Measurements from ENCODE around the gene RAB37.

RAB37 gene

DNA sequence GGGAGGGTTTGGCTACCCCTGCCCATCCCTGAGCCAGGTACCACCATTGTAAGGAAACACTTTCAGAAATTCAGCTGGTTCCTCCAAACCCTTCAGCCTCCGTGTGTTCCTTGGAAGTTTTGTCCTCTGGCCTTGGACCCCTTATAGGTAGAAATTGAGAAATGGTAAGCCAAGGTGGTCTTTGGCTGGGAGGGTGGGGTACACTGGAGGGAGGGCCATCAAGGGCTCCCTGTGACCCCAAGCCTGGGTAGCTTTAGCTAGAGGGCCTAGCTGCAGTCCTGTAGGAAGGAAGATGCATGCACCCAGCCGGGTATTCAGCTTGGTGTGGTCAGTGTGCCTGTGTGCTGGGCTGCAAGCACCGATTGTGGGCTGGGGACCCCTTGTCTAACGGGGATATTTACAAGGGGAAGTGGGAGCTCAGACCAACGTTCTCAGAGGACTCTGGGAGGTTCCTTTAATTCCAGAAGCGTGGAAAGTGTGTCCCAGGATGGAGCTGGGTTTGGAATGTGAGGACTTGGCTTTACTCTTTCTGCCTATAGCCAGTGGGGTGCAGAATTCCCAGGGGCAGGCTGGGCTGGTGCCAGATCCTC is 32.3 kb downstream of the RAB37 start:
- H3K27ac ChIP-seq: no peak overlapping the region
- no peak overlapping the region for H3K4me3 ChIP-seq (ENCODE audit: low read depth, low read length)
- TF ChIP-seq, protein P1, sequence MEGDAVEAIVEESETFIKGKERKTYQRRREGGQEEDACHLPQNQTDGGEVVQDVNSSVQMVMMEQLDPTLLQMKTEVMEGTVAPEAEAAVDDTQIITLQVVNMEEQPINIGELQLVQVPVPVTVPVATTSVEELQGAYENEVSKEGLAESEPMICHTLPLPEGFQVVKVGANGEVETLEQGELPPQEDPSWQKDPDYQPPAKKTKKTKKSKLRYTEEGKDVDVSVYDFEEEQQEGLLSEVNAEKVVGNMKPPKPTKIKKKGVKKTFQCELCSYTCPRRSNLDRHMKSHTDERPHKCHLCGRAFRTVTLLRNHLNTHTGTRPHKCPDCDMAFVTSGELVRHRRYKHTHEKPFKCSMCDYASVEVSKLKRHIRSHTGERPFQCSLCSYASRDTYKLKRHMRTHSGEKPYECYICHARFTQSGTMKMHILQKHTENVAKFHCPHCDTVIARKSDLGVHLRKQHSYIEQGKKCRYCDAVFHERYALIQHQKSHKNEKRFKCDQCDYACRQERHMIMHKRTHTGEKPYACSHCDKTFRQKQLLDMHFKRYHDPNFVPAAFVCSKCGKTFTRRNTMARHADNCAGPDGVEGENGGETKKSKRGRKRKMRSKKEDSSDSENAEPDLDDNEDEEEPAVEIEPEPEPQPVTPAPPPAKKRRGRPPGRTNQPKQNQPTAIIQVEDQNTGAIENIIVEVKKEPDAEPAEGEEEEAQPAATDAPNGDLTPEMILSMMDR (IDR thresholded peaks at IDR 0.05; ENCODE audit: low read depth, low read length, missing control alignments): no peak
- peaks cover 34% of the 10 kb centered on the region for H3K36me3 ChIP-seq (replicated peaks)
- in situ Hi-C loops (cut with HindIII; ENCODE audit: low pct_ligation_motif_present, low sequenced_read_pairs): no loop called here
- H3K27me3 ChIP-seq (replicated peaks): no peaks in the 10 kb centered on the region
- no peak for DNase-seq

DNA sequence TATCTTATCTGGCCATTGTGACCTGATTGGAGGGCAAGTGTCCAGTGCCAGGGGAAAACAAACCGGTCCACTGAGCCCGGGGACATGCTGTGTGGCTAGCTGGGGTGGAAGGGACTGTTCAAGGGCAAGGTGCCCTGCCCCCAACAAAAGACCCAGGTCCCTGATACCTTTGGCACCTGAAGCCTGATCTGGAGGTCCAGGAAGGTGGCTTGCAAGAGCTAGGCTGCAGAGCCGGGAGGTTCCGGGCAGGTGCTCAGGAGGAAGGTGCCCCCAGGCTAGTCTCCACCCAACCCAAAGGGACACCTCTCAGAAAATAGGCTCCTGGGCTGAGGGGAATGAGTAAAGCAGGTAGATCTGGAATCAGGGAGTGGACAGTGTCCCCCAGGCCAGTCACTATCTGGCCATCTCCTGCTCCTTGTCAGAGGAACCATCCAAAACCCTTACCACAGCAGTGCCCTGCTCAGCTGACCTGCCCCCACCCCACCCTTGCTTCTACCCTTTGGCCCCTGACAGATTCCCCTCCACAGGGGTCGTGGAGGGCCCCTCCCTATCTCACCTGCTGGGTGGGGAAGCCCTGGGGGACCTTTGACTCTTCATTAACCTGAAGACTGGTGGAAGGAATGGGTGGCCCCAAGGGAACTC is 32.9 kb downstream of the RAB37 start:
- no peak overlapping the region for H3K27ac ChIP-seq
- no peaks in the 10 kb centered on the region for H3K27me3 ChIP-seq (replicated peaks)
- TF ChIP-seq, protein P1 (IDR thresholded peaks at IDR 0.05; ENCODE audit: low read depth, low read length, missing control alignments): no peak
- H3K36me3 ChIP-seq (replicated peaks): peaks cover 34% of the 10 kb centered on the region
- no peak overlapping the region for H3K4me3 ChIP-seq (ENCODE audit: low read depth, low read length)
- in situ Hi-C loops (cut with HindIII; ENCODE audit: low pct_ligation_motif_present, low sequenced_read_pairs): no loop called here
- DNase-seq: no peak

DNA sequence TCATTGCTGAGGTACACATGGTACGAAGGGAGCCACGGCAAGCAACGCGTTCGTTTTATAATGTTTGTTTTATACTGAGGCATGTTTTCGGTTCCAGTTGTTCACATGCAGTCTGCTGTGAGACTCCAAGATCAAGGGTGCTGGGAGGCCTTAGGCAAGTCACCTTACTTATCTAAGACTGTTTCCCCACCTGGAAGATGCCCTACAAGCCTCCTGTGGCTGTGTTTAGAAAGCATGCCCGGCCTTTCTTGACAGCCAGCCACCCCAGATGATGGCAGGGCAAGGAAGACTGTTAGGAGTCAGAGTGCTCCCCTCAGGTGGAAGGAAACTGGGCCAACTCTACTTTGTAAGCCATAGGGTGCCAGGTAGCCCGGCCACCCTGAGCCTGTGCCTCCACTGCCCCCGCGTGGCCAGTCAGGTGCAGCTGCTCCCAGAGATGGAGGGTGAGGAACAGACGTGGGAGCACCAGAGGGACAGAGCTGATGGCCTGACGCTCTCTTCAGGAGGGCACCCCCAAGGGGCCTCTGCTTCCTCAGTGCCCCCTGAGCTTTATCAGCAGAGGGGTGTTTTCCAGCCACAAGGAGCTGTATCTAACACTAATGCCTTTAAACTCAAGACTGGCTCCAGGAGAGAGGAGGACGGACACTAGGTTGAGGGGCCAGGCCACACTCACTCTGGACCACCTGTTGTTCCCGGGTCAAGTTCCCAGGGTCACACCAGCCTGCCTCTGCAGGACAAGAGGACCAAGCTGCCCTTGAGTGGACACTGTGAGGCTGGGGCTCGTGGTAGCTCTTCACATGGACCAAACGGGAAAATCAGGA is 33.7 kb downstream of the RAB37 start:
- no peak for DNase-seq
- H3K4me3 ChIP-seq (ENCODE audit: low read depth, low read length): no peak overlapping the region
- H3K27me3 ChIP-seq (replicated peaks): no peaks in the 10 kb centered on the region
- no peak overlapping the region for H3K27ac ChIP-seq
- H3K36me3 ChIP-seq (replicated peaks): peaks cover 34% of the 10 kb centered on the region
- in situ Hi-C loops (cut with HindIII; ENCODE audit: low pct_ligation_motif_present, low sequenced_read_pairs): no loop called here
- TF ChIP-seq, protein P1 (IDR thresholded peaks at IDR 0.05; ENCODE audit: low read depth, low read length, missing control alignments): peak; percentile 85

DNA sequence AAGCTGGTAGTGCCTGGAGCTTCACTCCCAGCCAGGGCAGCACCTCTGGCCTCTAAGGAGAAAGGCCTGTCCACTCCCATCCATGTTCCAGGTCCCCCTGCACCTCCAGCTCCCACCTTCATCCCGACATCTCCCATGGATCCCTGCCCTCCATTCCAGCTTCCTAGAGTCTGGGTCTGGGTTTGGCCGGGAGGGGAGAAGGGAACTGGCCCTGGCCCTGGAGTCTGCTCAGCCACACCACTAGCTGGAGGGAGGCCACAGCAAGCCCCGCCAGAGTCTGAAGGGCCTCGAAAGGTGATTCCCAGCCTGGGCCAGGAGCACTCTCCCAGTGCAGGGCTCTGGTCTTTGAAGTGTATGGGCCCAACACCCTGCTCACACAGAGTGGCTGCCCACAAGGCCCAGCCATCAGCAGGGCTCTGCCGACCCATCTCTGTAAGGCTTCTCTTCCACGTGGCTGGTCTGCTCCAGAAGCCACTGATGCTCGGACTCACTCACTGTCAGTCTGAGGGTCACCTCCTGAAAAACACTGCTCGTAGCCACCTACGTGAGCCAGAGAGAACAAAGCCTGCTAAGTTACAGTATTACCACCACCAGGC is 34.4 kb downstream of the RAB37 start:
- peaks cover 34% of the 10 kb centered on the region for H3K36me3 ChIP-seq (replicated peaks)
- TF ChIP-seq, protein P1 (IDR thresholded peaks at IDR 0.05; ENCODE audit: low read depth, low read length, missing control alignments): no peak
- H3K27me3 ChIP-seq (replicated peaks): no peaks in the 10 kb centered on the region
- no peak overlapping the region for H3K4me3 ChIP-seq (ENCODE audit: low read depth, low read length)
- no peak overlapping the region for H3K27ac ChIP-seq
- no peak for DNase-seq
- in situ Hi-C loops (cut with HindIII; ENCODE audit: low pct_ligation_motif_present, low sequenced_read_pairs): no loop called here

DNA sequence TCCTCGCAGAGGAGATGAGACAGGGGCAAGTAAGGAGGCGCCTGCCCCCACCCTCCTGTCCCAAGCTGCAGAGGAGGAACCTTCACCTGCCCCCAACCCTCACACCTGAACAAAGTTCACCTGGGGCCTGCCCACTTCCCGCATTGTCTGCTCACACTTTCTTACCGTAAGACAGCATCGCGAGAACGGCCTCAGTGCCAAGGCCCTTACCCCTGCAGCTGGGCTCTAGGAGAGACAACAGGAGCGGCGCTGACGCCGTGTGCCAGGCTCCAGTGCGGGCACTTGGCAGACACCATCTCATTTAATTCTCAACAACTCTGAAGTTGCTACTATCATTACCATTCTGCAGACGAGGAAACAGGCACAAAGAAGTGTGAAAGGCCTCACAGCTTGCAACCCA is 35.0 kb downstream of the RAB37 start:
- H3K36me3 ChIP-seq (replicated peaks): peaks cover 34% of the 10 kb centered on the region
- in situ Hi-C loops (cut with HindIII; ENCODE audit: low pct_ligation_motif_present, low sequenced_read_pairs): no loop called here

More for the DNA sequence above, 35.0 kb downstream of the RAB37 start:
- Histone ChIP-seq H3K27ac (no peak overlapping the region), H3K27me3 (replicated peaks) (no peaks in the 10 kb centered on the region), H3K4me3 (ENCODE audit: low read depth, low read length) (no peak overlapping the region)
- TF ChIP-seq, protein P1 (IDR thresholded peaks at IDR 0.05; ENCODE audit: low read depth, low read length, missing control alignments): no peak
- no peak for DNase-seq
